Mucosa of rectum (tissue), 2 donors: ENCODE measurements around the gene DNAH6.

ENCODE experiments used
- H3K27ac ChIP-seq, 2 donors: one replicate each; pipeline ENCODE4 v1.7.0; 2013; ENCODE audit warnings: inconsistent platforms in 2 of 2, low read depth in 2 of 2, low read length in 2 of 2
- H3K27me3 ChIP-seq, 2 donors: one replicate each; pipeline ENCODE4 v1.7.0; 2013; ENCODE audit warnings: low read length in 2 of 2; ENCODE audit not compliant: control insufficient read depth in 2 of 2, insufficient read depth in 2 of 2
- H3K36me3 ChIP-seq, 2 donors: one replicate each; pipeline ENCODE4 v1.7.0; 2013; ENCODE audit warnings: low read length in 2 of 2; ENCODE audit not compliant: control insufficient read depth in 2 of 2, insufficient read depth in 2 of 2
- H3K4me1 ChIP-seq, 2 donors: one replicate each; pipeline ENCODE4 v1.7.0; 2013; ENCODE audit warnings: low read length in 2 of 2, mild to moderate bottlenecking in 1 of 2; ENCODE audit not compliant: control insufficient read depth in 2 of 2, insufficient read depth in 2 of 2
- H3K4me3 ChIP-seq, 2 donors: one replicate each; pipeline ENCODE4 v1.7.0; 2013; ENCODE audit warnings: low read length in 2 of 2
- H3K9ac ChIP-seq, 2 donors: one replicate each; pipeline ENCODE4 v1.7.0; 2013; ENCODE audit warnings: low read length in 2 of 2, low read depth in 1 of 2, mild to moderate bottlenecking in 1 of 2
- H3K9me3 ChIP-seq, 2 donors: one replicate each; pipeline ENCODE4 v1.7.0; 2013; ENCODE audit warnings: low read length in 2 of 2; ENCODE audit not compliant: control insufficient read depth in 2 of 2
- donor health status: healthy.
- donor health status: Normal muscosa, but diverticular disease.

DNAH6 gene

DNA sequence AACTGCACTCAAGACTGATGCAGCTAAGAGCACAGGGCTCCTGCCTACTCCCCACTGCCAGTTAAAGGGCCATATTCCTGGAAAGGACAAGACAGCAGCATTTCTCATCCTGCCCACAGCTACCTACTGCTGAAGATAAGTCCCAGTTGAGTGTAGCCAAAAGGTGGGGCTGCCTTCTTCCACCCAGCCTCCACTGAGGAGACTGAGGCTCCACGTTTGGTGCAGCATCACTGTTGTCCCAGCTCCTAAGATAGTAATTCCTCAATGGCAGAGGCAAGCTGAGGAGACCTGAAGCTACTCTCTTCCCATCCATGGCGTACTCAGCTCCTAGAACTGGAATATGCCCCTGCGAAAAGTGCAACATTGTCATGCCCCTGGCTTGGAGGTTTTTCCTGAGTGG is 214.9 kb downstream of the DNAH6 start:
- H3K9ac ChIP-seq = no peak overlapping the region
- no peak overlapping the region for H3K27ac ChIP-seq
- no peaks in the 10 kb centered on the region for H3K9me3 ChIP-seq
- H3K27me3 ChIP-seq = no peaks in the 10 kb centered on the region
- no peaks in the 10 kb centered on the region for H3K36me3 ChIP-seq
- H3K4me1 ChIP-seq = no peaks in the 10 kb centered on the region
- H3K4me3 ChIP-seq = no peak overlapping the region

- Histone ChIP-seq H3K4me3 (no peak overlapping the region), H3K4me1 (no peaks in the 10 kb centered on the region), H3K9ac (no peak overlapping the region), H3K27me3 (no peaks in the 10 kb centered on the region), H3K9me3 (no peaks in the 10 kb centered on the region), H3K36me3 (no peaks in the 10 kb centered on the region), H3K27ac (no peak overlapping the region)
Measured at GRCh38 chr2:84732897-84733778, 216.8 kb downstream of the DNAH6 start.

GRCh38 chr2:84735389-84735788 is 219.1 kb downstream of the DNAH6 start:
- Histone ChIP-seq H3K27me3 (no peaks in the 10 kb centered on the region), H3K36me3 (no peaks in the 10 kb centered on the region), H3K4me1 (no peaks in the 10 kb centered on the region), H3K9ac (no peak overlapping the region), H3K9me3 (no peaks in the 10 kb centered on the region), H3K27ac (no peak overlapping the region), H3K4me3 (no peak overlapping the region)

GRCh38 chr2:84741182-84741822 is 225.0 kb downstream of the DNAH6 start:
- no peak overlapping the region for H3K9ac ChIP-seq

DNA sequence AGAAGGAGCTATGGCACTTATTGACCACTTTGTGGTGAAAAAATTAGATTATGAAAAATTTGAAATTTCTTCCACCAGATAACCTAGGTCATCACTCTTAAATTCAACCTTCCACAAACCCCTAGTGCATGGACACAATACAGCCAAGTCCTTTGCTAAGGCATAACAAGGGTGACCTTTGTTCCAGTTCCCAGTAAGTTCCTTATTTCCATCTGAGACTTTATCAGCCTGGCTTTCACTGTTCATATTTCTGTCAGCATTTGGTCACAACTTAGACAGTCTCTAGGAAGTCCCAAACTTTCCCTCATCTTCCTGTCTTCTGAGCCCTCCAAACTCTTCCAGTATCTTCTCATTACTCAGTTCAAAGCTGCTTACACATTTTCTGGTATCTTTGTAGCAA is 232.0 kb downstream of the DNAH6 start:
- Histone ChIP-seq H3K4me3 (no peak overlapping the region), H3K36me3 (no peaks in the 10 kb centered on the region), H3K9ac (no peak overlapping the region), H3K27me3 (no peaks in the 10 kb centered on the region), H3K9me3 (no peaks in the 10 kb centered on the region), H3K27ac (no peak overlapping the region), H3K4me1 (no peaks in the 10 kb centered on the region)

More at GRCh38 chr2:84741182-84741822, 225.0 kb downstream of the DNAH6 start:
- H3K27ac ChIP-seq = no peak overlapping the region
- H3K27me3 ChIP-seq = no peaks in the 10 kb centered on the region
- no peak overlapping the region for H3K4me3 ChIP-seq
- H3K36me3 ChIP-seq = no peaks in the 10 kb centered on the region
- no peaks in the 10 kb centered on the region for H3K4me1 ChIP-seq
- no peaks in the 10 kb centered on the region for H3K9me3 ChIP-seq

DNA sequence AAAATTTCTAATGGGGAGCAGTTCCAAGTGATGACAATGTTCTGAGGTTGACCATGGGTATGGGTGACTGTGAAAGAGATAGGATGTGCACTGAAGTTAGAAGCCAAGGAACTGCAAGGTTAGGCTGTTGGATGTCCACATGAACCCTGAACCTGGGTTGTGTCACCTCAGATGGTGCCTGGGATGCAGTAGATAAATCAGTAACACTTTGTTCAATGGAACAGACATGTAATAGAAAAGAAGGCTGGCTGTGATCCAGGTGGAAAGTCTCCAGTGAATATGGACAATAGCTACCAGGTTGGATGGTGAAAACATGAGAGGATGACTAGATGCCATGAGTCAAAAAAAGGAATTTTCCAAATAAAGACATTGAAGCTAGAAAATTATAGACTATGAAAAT is 233.1 kb downstream of the DNAH6 start:
- Histone ChIP-seq H3K36me3 (no peaks in the 10 kb centered on the region), H3K9ac (no peak overlapping the region), H3K27me3 (no peaks in the 10 kb centered on the region), H3K27ac (no peak overlapping the region), H3K9me3 (no peaks in the 10 kb centered on the region), H3K4me1 (no peaks in the 10 kb centered on the region), H3K4me3 (no peak overlapping the region)

- no peaks in the 10 kb centered on the region for H3K4me1 ChIP-seq
- H3K9me3 ChIP-seq = peaks cover 0 to 3% of the 10 kb centered on the region in 2 donors
- no peaks in the 10 kb centered on the region for H3K27me3 ChIP-seq
- H3K4me3 ChIP-seq = no peak overlapping the region
- H3K9ac ChIP-seq = no peak overlapping the region
- no peak overlapping the region for H3K27ac ChIP-seq
- H3K36me3 ChIP-seq = no peaks in the 10 kb centered on the region
Measured at GRCh38 chr2:84755096-84755495, 238.8 kb downstream of the DNAH6 start.

DNA sequence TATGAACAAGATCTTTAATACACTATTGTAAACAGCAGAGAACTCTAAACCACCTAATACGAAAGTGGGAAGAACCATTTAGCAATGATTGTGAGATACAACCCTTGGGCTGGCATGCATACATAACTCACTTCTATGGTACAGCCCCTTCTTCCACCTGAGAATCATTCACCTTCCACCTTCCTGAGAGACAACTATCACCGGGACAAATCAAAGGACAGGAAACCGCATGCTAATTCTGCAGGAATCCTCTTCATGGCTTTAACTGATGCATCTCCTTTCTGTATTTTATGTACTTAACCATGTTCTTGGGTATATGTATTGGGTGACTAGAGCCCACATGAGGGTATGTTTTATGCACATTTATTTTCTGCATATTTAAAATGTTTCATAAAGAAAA is 241.3 kb downstream of the DNAH6 start:
- Histone ChIP-seq H3K9me3 (peaks cover 0 to 3% of the 10 kb centered on the region in 2 donors), H3K9ac (no peak overlapping the region), H3K27ac (no peak overlapping the region), H3K4me1 (no peaks in the 10 kb centered on the region), H3K27me3 (no peaks in the 10 kb centered on the region), H3K36me3 (no peaks in the 10 kb centered on the region), H3K4me3 (no peak overlapping the region)

GRCh38 chr2:84766791-84767190 is 250.5 kb downstream of the DNAH6 start:
- Histone ChIP-seq H3K4me1 (peaks cover 0 to 3% of the 10 kb centered on the region in 2 donors), H3K4me3 (no peak overlapping the region), H3K27me3 (no peaks in the 10 kb centered on the region), H3K9ac (no peak overlapping the region), H3K9me3 (peaks cover 0 to 2% of the 10 kb centered on the region in 2 donors), H3K36me3 (no peaks in the 10 kb centered on the region), H3K27ac (no peak overlapping the region)

GRCh38 chr2:84768840-84769239 is 252.5 kb downstream of the DNAH6 start:
- H3K4me1 ChIP-seq = peaks cover 0 to 3% of the 10 kb centered on the region in 2 donors
- H3K9me3 ChIP-seq = peaks cover 2 to 5% of the 10 kb centered on the region in 2 donors
- no peaks in the 10 kb centered on the region for H3K27me3 ChIP-seq
- H3K4me3 ChIP-seq = no peak overlapping the region
- peak overlapping the region in 1 of 2 donors; percentile 25 for H3K27ac ChIP-seq
- peak overlapping the region in 1 of 2 donors; percentile 10 for H3K9ac ChIP-seq
- H3K36me3 ChIP-seq = no peaks in the 10 kb centered on the region
